GM23338 (cell line): ENCODE results near the gene MNX1. TPM values are rescaled to one million over a fixed set of nuclear protein-coding genes. Genes with fewer than 3 reads are reported as not detected.

ENCODE experiments used
- ATAC-seq: fragments of 200-7000 bp; cut with Tn5 transposase; 3 replicates; pipeline ENCODE4 v1.9.1; 2020
- DNase-seq: peaks from one replicate; pipeline ENCODE4 v3.0.0-alpha.2; 2015; ENCODE audit warnings: low spot score
- H2AFZ ChIP-seq: fragments of 200-600 bp; sonication (generic); 2 replicates; pipeline ENCODE4 v1.8.0; 2016; ENCODE audit warnings: antibody characterized with exemption, mild to moderate bottlenecking, moderate library complexity
- H3F3A ChIP-seq: fragments of 200-600 bp; sonication (generic); replicated peaks from 2 replicates; pipeline ENCODE4 v1.8.0; 2017; ENCODE audit warnings: antibody characterized with exemption, mixed run types, low read depth
- H3K27ac ChIP-seq: fragments of 200-600 bp; sonication (generic); 2 replicates; pipeline ENCODE4 v1.6.1; 2016; ENCODE audit warnings: low read depth
- H3K27me3 ChIP-seq: fragments of 200-600 bp; sonication (generic); 2 replicates; pipeline ENCODE4 v1.8.0; 2016; ENCODE audit warnings: mild to moderate bottlenecking, mixed run types, moderate library complexity; ENCODE audit not compliant: insufficient read depth
- H3K36me3 ChIP-seq: fragments of 200-600 bp; sonication (generic); 2 replicates; pipeline ENCODE4 v1.8.0; 2016; ENCODE audit warnings: mild to moderate bottlenecking; ENCODE audit not compliant: insufficient read depth
- H3K4me1 ChIP-seq: fragments of 200-600 bp; sonication (generic); 2 replicates; pipeline ENCODE4 v1.8.0; 2016; ENCODE audit warnings: mild to moderate bottlenecking, moderate library complexity; ENCODE audit not compliant: insufficient read depth
- H3K4me2 ChIP-seq: fragments of 200-600 bp; sonication (generic); 2 replicates; pipeline ENCODE4 v1.7.1; 2017; ENCODE audit warnings: mixed run types
- H3K4me3 ChIP-seq: fragments of 200-600 bp; sonication (generic); 2 replicates; pipeline ENCODE4 v1.6.1; 2016; ENCODE audit warnings: mixed run types
- H3K79me2 ChIP-seq: fragments of 200-600 bp; sonication (generic); replicated peaks from 2 replicates; pipeline ENCODE4 v1.8.0; 2017; ENCODE audit warnings: mild to moderate bottlenecking; ENCODE audit not compliant: insufficient read depth
- H3K9me2 ChIP-seq: fragments of 200-600 bp; sonication (generic); 2 replicates; pipeline ENCODE4 v1.8.0; 2017; ENCODE audit not compliant: insufficient read depth
- H4K20me1 ChIP-seq: fragments of 200-600 bp; sonication (generic); replicated peaks from 2 replicates; pipeline ENCODE4 v1.8.0; 2017; ENCODE audit warnings: mild to moderate bottlenecking; ENCODE audit not compliant: insufficient read depth
- H3K27ac Mint-ChIP-seq: 2 replicates; pipeline ENCODE4 v1.8.0; 2020; ENCODE audit warnings: inconsistent platforms, mild to moderate bottlenecking, moderate library complexity, mixed read lengths
- H3K27me3 Mint-ChIP-seq: 3 replicates; pipeline ENCODE4 v1.8.0; 2022; ENCODE audit warnings: low read depth, mild to moderate bottlenecking, moderate library complexity, mixed read lengths, inconsistent platforms; ENCODE audit not compliant: insufficient read depth, poor library complexity
- H3K36me3 Mint-ChIP-seq: 3 replicates; pipeline ENCODE4 v1.8.0; 2021; ENCODE audit warnings: low read depth, mild to moderate bottlenecking, inconsistent platforms, moderate library complexity, mixed read lengths
- H3K4me1 Mint-ChIP-seq: 3 replicates; pipeline ENCODE4 v1.8.0; 2020; ENCODE audit warnings: mild to moderate bottlenecking, inconsistent platforms, mixed read lengths
- H3K4me3 Mint-ChIP-seq: 3 replicates; pipeline ENCODE4 v1.8.0; 2021; ENCODE audit warnings: moderate library complexity, mild to moderate bottlenecking, inconsistent platforms, mixed read lengths
- H3K9me3 Mint-ChIP-seq: 3 replicates; pipeline ENCODE4 v1.8.0; 2020; ENCODE audit warnings: moderate library complexity, mild to moderate bottlenecking, inconsistent platforms, mixed read lengths
- CREB1 ChIP-seq: fragments of 250-450 bp; sonication (Bioruptor Pico); IDR thresholded peaks from 2 replicates; pipeline ENCODE4 v1.5.0; 2020; ENCODE audit warnings: low read depth, mild to moderate bottlenecking, moderate library complexity
- EZH2 ChIP-seq: fragments of 200-600 bp; sonication (generic); IDR thresholded peaks from one replicate; pipeline ENCODE4 v1.8.0; 2017; ENCODE audit warnings: antibody characterized with exemption, mild to moderate bottlenecking, low read depth; ENCODE audit not compliant: unreplicated experiment
- EZH2phosphoT487 ChIP-seq: fragments of 200-600 bp; sonication (generic); IDR thresholded peaks from one replicate; pipeline ENCODE4 v1.8.1; 2018; ENCODE audit warnings: antibody characterized with exemption; ENCODE audit not compliant: unreplicated experiment
- JUNB ChIP-seq: IDR thresholded peaks from one replicate; pipeline ENCODE4 v1.6.1; 2016; ENCODE audit warnings: antibody characterized with exemption; ENCODE audit not compliant: unreplicated experiment
- NANOG ChIP-seq: IDR thresholded peaks from 2 replicates; pipeline ENCODE4 v1.6.1; 2016; ENCODE audit warnings: antibody characterized with exemption, borderline replicate concordance
- POLR2AphosphoS5 ChIP-seq: IDR thresholded peaks from 2 replicates; pipeline ENCODE4 v1.6.1; 2016; ENCODE audit warnings: antibody characterized with exemption, low read depth
- STAT1 ChIP-seq: IDR thresholded peaks from one replicate; pipeline ENCODE4 v1.6.1; 2016; ENCODE audit warnings: antibody characterized with exemption; ENCODE audit not compliant: unreplicated experiment
- ZNF114 ChIP-seq: fragments of 250-450 bp; sonication (Bioruptor Pico); IDR thresholded peaks from 2 replicates; pipeline ENCODE4 v1.5.0; 2020; ENCODE audit warnings: mild to moderate bottlenecking, moderate library complexity
- ZNF331 ChIP-seq: fragments of 250-450 bp; sonication (Bioruptor Pico); IDR thresholded peaks from 2 replicates; pipeline ENCODE4 v1.5.0; 2020; ENCODE audit warnings: low read depth, mild to moderate bottlenecking, moderate library complexity
- polyA plus RNA-seq: library from polyadenylated mRNA; unstranded; fragments of >200 nt; fragmentation: Nextera tagmentation; extraction: Ambion mirVana; gene quantifications from 2 replicates; pipeline ENCODE4 v1.2.1, GENCODE V29; 2016
- total RNA-seq: library from RNA; depleted of rRNA; stranded (reverse); fragments of >200 nt; shearing (Covaris generic); gene quantifications from 2 replicates; pipeline ENCODE4 v1.2.3, GENCODE V29; 2014
- TF ChIP-seq, protein P1 (sequence below): IDR thresholded peaks from one replicate; pipeline ENCODE4 v1.6.1; 2018; ENCODE audit warnings: antibody characterized with exemption; ENCODE audit not compliant: unreplicated experiment
- TF ChIP-seq, protein P2 (sequence below), 2 experiments: fragments of 200-600 bp in 1 of 2; sonication (generic) in 1 of 2; conservative IDR thresholded peaks; 2 replicates each; pipeline versions ENCODE4 v1.5.1 to v1.6.1; 2016 to 2017; ENCODE audit warnings: antibody characterized with exemption in 2 of 2, low read depth in 2 of 2, mild to moderate bottlenecking in 2 of 2, moderate library complexity in 1 of 2
- TF ChIP-seq, protein P3 (sequence below): fragments of 250-450 bp; sonication (Bioruptor Pico); IDR thresholded peaks from 2 replicates; pipeline ENCODE4 v1.5.0; 2020; ENCODE audit warnings: mild to moderate bottlenecking, moderate library complexity
- TF ChIP-seq, protein P4 (sequence below): IDR thresholded peaks from 2 replicates; pipeline ENCODE4 v1.6.1; 2016; ENCODE audit warnings: antibody characterized with exemption

MNX1 gene
- total and polyA plus RNA-seq, 2 experiments from 2014 or later: 0.14 to 0.24 TPM

DNA sequence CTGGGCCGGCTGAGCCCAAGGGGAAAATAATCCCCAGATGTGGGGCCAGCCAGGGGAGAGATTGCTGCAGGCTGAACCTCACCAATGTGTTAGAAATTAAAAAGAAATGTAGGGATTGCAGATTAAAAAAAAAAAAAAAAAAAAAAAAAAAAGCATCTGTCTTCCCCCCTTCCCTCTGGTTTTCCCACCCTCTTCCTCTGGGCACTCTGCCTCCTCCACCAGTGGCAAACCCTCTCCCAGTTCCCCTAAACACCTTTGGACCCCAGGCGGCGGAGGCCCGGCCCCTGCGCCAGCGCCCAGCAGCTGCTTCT, 7.1 kb downstream of the MNX1 start:
- Histone ChIP-seq H3K4me2 (peak overlapping the region; percentile 86), H3K4me1 (peaks cover 67% of the 10 kb centered on the region), H3K36me3 (no peaks in the 10 kb centered on the region), H3K9me2 (no peaks in the 10 kb centered on the region), H3K4me3 (peak overlapping the region; percentile 48), H3K27me3 (peaks cover 100% of the 10 kb centered on the region), H2AFZ (no peak overlapping the region), H3K79me2 (no peaks in the 10 kb centered on the region), H4K20me1 (peaks cover 32% of the 10 kb centered on the region), H3F3A (peaks cover 26% of the 10 kb centered on the region), H3K27ac (no peak overlapping the region)
- H3K4me3 Mint-ChIP-seq: peak overlapping the region; percentile 58
- H3K9me3 Mint-ChIP-seq: peaks cover 2% of the 10 kb centered on the region; the same call in 1 of the 3 replicates
- no peaks in the 10 kb centered on the region for H3K36me3 Mint-ChIP-seq
- ATAC-seq (peak; percentile 2), DNase-seq (no peak)
- H3K27ac Mint-ChIP-seq: no peak overlapping the region
- TF ChIP-seq NANOG (no peak), CREB1 (CRISPR knock-in tag) (no peak), EZH2 (no peak), ZNF114 (CRISPR knock-in tag) (no peak), EZH2phosphoT487 (no peak), JUNB (no peak), STAT1 (no peak), ZNF331 (no peak), POLR2AphosphoS5 (no peak)
- TF ChIP-seq, protein P1, sequence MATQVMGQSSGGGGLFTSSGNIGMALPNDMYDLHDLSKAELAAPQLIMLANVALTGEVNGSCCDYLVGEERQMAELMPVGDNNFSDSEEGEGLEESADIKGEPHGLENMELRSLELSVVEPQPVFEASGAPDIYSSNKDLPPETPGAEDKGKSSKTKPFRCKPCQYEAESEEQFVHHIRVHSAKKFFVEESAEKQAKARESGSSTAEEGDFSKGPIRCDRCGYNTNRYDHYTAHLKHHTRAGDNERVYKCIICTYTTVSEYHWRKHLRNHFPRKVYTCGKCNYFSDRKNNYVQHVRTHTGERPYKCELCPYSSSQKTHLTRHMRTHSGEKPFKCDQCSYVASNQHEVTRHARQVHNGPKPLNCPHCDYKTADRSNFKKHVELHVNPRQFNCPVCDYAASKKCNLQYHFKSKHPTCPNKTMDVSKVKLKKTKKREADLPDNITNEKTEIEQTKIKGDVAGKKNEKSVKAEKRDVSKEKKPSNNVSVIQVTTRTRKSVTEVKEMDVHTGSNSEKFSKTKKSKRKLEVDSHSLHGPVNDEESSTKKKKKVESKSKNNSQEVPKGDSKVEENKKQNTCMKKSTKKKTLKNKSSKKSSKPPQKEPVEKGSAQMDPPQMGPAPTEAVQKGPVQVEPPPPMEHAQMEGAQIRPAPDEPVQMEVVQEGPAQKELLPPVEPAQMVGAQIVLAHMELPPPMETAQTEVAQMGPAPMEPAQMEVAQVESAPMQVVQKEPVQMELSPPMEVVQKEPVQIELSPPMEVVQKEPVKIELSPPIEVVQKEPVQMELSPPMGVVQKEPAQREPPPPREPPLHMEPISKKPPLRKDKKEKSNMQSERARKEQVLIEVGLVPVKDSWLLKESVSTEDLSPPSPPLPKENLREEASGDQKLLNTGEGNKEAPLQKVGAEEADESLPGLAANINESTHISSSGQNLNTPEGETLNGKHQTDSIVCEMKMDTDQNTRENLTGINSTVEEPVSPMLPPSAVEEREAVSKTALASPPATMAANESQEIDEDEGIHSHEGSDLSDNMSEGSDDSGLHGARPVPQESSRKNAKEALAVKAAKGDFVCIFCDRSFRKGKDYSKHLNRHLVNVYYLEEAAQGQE: no peak
- TF ChIP-seq, protein P2, sequence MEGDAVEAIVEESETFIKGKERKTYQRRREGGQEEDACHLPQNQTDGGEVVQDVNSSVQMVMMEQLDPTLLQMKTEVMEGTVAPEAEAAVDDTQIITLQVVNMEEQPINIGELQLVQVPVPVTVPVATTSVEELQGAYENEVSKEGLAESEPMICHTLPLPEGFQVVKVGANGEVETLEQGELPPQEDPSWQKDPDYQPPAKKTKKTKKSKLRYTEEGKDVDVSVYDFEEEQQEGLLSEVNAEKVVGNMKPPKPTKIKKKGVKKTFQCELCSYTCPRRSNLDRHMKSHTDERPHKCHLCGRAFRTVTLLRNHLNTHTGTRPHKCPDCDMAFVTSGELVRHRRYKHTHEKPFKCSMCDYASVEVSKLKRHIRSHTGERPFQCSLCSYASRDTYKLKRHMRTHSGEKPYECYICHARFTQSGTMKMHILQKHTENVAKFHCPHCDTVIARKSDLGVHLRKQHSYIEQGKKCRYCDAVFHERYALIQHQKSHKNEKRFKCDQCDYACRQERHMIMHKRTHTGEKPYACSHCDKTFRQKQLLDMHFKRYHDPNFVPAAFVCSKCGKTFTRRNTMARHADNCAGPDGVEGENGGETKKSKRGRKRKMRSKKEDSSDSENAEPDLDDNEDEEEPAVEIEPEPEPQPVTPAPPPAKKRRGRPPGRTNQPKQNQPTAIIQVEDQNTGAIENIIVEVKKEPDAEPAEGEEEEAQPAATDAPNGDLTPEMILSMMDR (conservative IDR thresholded peaks at IDR 0.05; ENCODE audit: low read depth in 2 of 2): no peak
- TF ChIP-seq, protein P3, sequence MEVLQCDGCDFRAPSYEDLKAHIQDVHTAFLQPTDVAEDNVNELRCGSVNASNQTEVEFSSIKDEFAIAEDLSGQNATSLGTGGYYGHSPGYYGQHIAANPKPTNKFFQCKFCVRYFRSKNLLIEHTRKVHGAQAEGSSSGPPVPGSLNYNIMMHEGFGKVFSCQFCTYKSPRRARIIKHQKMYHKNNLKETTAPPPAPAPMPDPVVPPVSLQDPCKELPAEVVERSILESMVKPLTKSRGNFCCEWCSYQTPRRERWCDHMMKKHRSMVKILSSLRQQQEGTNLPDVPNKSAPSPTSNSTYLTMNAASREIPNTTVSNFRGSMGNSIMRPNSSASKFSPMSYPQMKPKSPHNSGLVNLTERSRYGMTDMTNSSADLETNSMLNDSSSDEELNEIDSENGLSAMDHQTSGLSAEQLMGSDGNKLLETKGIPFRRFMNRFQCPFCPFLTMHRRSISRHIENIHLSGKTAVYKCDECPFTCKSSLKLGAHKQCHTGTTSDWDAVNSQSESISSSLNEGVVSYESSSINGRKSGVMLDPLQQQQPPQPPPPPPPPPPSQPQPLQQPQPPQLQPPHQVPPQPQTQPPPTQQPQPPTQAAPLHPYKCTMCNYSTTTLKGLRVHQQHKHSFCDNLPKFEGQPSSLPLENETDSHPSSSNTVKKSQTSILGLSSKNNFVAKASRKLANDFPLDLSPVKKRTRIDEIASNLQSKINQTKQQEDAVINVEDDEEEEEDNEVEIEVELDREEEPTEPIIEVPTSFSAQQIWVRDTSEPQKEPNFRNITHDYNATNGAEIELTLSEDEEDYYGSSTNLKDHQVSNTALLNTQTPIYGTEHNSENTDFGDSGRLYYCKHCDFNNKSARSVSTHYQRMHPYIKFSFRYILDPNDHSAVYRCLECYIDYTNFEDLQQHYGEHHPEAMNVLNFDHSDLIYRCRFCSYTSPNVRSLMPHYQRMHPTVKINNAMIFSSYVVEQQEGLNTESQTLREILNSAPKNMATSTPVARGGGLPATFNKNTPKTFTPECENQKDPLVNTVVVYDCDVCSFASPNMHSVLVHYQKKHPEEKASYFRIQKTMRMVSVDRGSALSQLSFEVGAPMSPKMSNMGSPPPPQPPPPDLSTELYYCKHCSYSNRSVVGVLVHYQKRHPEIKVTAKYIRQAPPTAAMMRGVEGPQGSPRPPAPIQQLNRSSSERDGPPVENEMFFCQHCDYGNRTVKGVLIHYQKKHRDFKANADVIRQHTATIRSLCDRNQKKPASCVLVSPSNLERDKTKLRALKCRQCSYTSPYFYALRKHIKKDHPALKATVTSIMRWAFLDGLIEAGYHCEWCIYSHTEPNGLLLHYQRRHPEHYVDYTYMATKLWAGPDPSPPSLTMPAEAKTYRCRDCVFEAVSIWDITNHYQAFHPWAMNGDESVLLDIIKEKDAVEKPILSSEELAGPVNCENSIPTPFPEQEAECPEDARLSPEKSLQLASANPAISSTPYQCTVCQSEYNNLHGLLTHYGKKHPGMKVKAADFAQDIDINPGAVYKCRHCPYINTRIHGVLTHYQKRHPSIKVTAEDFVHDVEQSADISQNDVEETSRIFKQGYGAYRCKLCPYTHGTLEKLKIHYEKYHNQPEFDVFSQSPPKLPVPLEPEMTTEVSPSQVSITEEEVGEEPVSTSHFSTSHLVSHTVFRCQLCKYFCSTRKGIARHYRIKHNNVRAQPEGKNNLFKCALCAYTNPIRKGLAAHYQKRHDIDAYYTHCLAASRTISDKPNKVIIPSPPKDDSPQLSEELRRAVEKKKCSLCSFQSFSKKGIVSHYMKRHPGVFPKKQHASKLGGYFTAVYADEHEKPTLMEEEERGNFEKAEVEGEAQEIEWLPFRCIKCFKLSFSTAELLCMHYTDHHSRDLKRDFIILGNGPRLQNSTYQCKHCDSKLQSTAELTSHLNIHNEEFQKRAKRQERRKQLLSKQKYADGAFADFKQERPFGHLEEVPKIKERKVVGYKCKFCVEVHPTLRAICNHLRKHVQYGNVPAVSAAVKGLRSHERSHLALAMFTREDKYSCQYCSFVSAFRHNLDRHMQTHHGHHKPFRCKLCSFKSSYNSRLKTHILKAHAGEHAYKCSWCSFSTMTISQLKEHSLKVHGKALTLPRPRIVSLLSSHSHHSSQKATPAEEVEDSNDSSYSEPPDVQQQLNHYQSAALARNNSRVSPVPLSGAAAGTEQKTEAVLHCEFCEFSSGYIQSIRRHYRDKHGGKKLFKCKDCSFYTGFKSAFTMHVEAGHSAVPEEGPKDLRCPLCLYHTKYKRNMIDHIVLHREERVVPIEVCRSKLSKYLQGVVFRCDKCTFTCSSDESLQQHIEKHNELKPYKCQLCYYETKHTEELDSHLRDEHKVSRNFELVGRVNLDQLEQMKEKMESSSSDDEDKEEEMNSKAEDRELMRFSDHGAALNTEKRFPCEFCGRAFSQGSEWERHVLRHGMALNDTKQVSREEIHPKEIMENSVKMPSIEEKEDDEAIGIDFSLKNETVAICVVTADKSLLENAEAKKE (CRISPR knock-in tag): no peak
- TF ChIP-seq, protein P4, sequence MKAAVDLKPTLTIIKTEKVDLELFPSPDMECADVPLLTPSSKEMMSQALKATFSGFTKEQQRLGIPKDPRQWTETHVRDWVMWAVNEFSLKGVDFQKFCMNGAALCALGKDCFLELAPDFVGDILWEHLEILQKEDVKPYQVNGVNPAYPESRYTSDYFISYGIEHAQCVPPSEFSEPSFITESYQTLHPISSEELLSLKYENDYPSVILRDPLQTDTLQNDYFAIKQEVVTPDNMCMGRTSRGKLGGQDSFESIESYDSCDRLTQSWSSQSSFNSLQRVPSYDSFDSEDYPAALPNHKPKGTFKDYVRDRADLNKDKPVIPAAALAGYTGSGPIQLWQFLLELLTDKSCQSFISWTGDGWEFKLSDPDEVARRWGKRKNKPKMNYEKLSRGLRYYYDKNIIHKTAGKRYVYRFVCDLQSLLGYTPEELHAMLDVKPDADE: no peak
- peaks cover 92% of the 10 kb centered on the region for H3K27me3 Mint-ChIP-seq
- H3K4me1 Mint-ChIP-seq: peaks cover 30% of the 10 kb centered on the region
